ENCODE data around the gene SLC25A47. TPM values are rescaled to one million over a fixed set of nuclear protein-coding genes. Genes with fewer than 3 reads are reported as not detected.
A peak's percentile ranks its signal among the peaks of the same experiment; 100 is the strongest.
"Not testable (repeated sequence)": the region's sequence is repeated elsewhere in the genome, so short reads cannot be mapped to it uniquely, and the experiment has no call there.

The SLC25A47 gene
- total and polyA plus RNA-seq, 3 experiments from 2014 or later = not detected

GRCh38 chr14:100342826-100343225 is 19.7 kb downstream of the SLC25A47 start:
- POLR2A ChIA-PET, CTCF ChIA-PET: not testable (repeated sequence)

GRCh38 chr14:100344657-100345056 is 21.5 kb downstream of the SLC25A47 start:
- CTCF ChIA-PET; H3K9me3 ChIP-seq (ENCODE audit: low read length); H3K36me3 ChIP-seq (ENCODE audit: insufficient read depth, low read length); H3K27me3 Mint-ChIP-seq; POLR2A ChIA-PET; H3K27me3 ChIP-seq (ENCODE audit: insufficient read depth, low read length, poor library complexity, severe bottlenecking); H3K27ac Mint-ChIP-seq; H3K4me3 ChIP-seq (ENCODE audit: low read length); H3K4me1 Mint-ChIP-seq; DNase-seq; H3K27ac ChIP-seq (ENCODE audit: low read depth, low read length); H3K4me3 Mint-ChIP-seq; H3K4me1 ChIP-seq (ENCODE audit: insufficient read depth, low read length); H3K9me3 Mint-ChIP-seq: not testable (repeated sequence)
- peaks cover 3 to 74% (median 13%) of the 10 kb centered on the region in 3 donors for H3K36me3 Mint-ChIP-seq

More at GRCh38 chr14:100342826-100343225, 19.7 kb downstream of the SLC25A47 start:
- H3K4me3 ChIP-seq (ENCODE audit: low read length); H3K4me1 Mint-ChIP-seq; H3K4me3 Mint-ChIP-seq; H3K4me1 ChIP-seq (ENCODE audit: insufficient read depth, low read length); H3K27ac ChIP-seq (ENCODE audit: low read depth, low read length); H3K9me3 Mint-ChIP-seq; H3K27me3 Mint-ChIP-seq; H3K9me3 ChIP-seq (ENCODE audit: low read length); H3K36me3 ChIP-seq (ENCODE audit: insufficient read depth, low read length); H3K27me3 ChIP-seq (ENCODE audit: insufficient read depth, low read length, poor library complexity, severe bottlenecking); DNase-seq: not testable (repeated sequence)
- Mint-ChIP-seq H3K27ac (peak overlapping the region in 2 of 8 donors; percentile 21 to 22), H3K36me3 (peaks cover 3 to 68% (median 18%) of the 10 kb centered on the region in 3 donors)

GRCh38 chr14:100345711-100346110 is 22.6 kb downstream of the SLC25A47 start:
- no peaks in the 10 kb centered on the region for H3K9me3 Mint-ChIP-seq
- no peak for DNase-seq
- H3K27ac ChIP-seq (ENCODE audit: low read depth, low read length) = no peak overlapping the region
- no peak overlapping the region for H3K4me3 Mint-ChIP-seq
- no peaks in the 10 kb centered on the region for H3K27me3 ChIP-seq (ENCODE audit: insufficient read depth, low read length, poor library complexity, severe bottlenecking)
- no peaks in the 10 kb centered on the region for H3K27me3 Mint-ChIP-seq
- H3K4me1 ChIP-seq (ENCODE audit: insufficient read depth, low read length) = no peaks in the 10 kb centered on the region
- no peaks in the 10 kb centered on the region for H3K9me3 ChIP-seq (ENCODE audit: low read length)
- H3K36me3 Mint-ChIP-seq = peaks cover 6 to 70% (median 15%) of the 10 kb centered on the region in 3 donors
- H3K36me3 ChIP-seq (ENCODE audit: insufficient read depth, low read length) = peaks cover 5% of the 10 kb centered on the region
- CTCF ChIA-PET = no interaction called here
- H3K4me1 Mint-ChIP-seq = peaks cover 0 to 4% (median 0%) of the 10 kb centered on the region in 3 donors
- no peak overlapping the region for H3K27ac Mint-ChIP-seq
- no peak overlapping the region for H3K4me3 ChIP-seq (ENCODE audit: low read length)
- POLR2A ChIA-PET = no interaction called here

GRCh38 chr14:100346306-100347091 is 23.4 kb downstream of the SLC25A47 start:
- H3K4me1 Mint-ChIP-seq = no peaks in the 10 kb centered on the region
- H3K27ac Mint-ChIP-seq = peak overlapping the region in 1 of 8 donors; percentile 52
- POLR2A ChIA-PET = no interaction called here
- H3K4me3 Mint-ChIP-seq = no peak overlapping the region
- no peak for DNase-seq
- Histone ChIP-seq H3K9me3 (ENCODE audit: low read length) (no peaks in the 10 kb centered on the region), H3K4me3 (ENCODE audit: low read length) (no peak overlapping the region), H3K27me3 (ENCODE audit: insufficient read depth, low read length, poor library complexity, severe bottlenecking) (no peaks in the 10 kb centered on the region), H3K36me3 (ENCODE audit: insufficient read depth, low read length) (peaks cover 5% of the 10 kb centered on the region), H3K27ac (ENCODE audit: low read depth, low read length) (no peak overlapping the region), H3K4me1 (ENCODE audit: insufficient read depth, low read length) (no peaks in the 10 kb centered on the region)
- H3K36me3 Mint-ChIP-seq = peaks cover 10 to 72% (median 20%) of the 10 kb centered on the region in 3 donors
- CTCF ChIA-PET = no interaction called here
- H3K27me3 Mint-ChIP-seq = no peaks in the 10 kb centered on the region
- H3K9me3 Mint-ChIP-seq = no peaks in the 10 kb centered on the region

- CTCF ChIA-PET = no interaction called here
- POLR2A ChIA-PET = no interaction called here
These were observed 25.2 kb downstream of the SLC25A47 start for GRCh38 chr14:100348253-100348729.

GRCh38 chr14:100348784-100349685 is 25.9 kb downstream of the SLC25A47 start:
- no peaks in the 10 kb centered on the region for H3K27me3 ChIP-seq (ENCODE audit: insufficient read depth, low read length, poor library complexity, severe bottlenecking)
- Mint-ChIP-seq H3K27me3 (no peaks in the 10 kb centered on the region), H3K9me3 (no peaks in the 10 kb centered on the region), H3K4me3 (no peak overlapping the region), H3K27ac (no peak overlapping the region), H3K4me1 (no peaks in the 10 kb centered on the region), H3K36me3 (peaks cover 7 to 69% (median 26%) of the 10 kb centered on the region in 3 donors)
- no peaks in the 10 kb centered on the region for H3K9me3 ChIP-seq (ENCODE audit: low read length)
- peaks cover 12% of the 10 kb centered on the region for H3K36me3 ChIP-seq (ENCODE audit: insufficient read depth, low read length)
- H3K4me3 ChIP-seq (ENCODE audit: low read length) = no peak overlapping the region
- DNase-seq = no peak
- CTCF ChIA-PET = interaction anchor here (1.2 kb wide), 1 partner anchor 11 kb away, joined by 3 read pairs; no protein-coding TSS in a partner anchor
- no peak overlapping the region for H3K27ac ChIP-seq (ENCODE audit: low read depth, low read length)
- POLR2A ChIA-PET = no interaction called here
- no peaks in the 10 kb centered on the region for H3K4me1 ChIP-seq (ENCODE audit: insufficient read depth, low read length)

More at GRCh38 chr14:100348253-100348729, 25.2 kb downstream of the SLC25A47 start:
- H3K36me3 Mint-ChIP-seq = peaks cover 7 to 64% (median 23%) of the 10 kb centered on the region in 3 donors
- H3K27me3 Mint-ChIP-seq = no peaks in the 10 kb centered on the region
- Histone ChIP-seq H3K4me3 (ENCODE audit: low read length) (no peak overlapping the region), H3K27ac (ENCODE audit: low read depth, low read length) (no peak overlapping the region), H3K4me1 (ENCODE audit: insufficient read depth, low read length) (no peaks in the 10 kb centered on the region), H3K9me3 (ENCODE audit: low read length) (no peaks in the 10 kb centered on the region), H3K27me3 (ENCODE audit: insufficient read depth, low read length, poor library complexity, severe bottlenecking) (no peaks in the 10 kb centered on the region), H3K36me3 (ENCODE audit: insufficient read depth, low read length) (peaks cover 5% of the 10 kb centered on the region)
- DNase-seq = no peak
- H3K9me3 Mint-ChIP-seq = no peaks in the 10 kb centered on the region
- H3K4me1 Mint-ChIP-seq = no peaks in the 10 kb centered on the region
- peak overlapping the region in 1 of 8 donors; percentile 54 for H3K27ac Mint-ChIP-seq
- no peak overlapping the region for H3K4me3 Mint-ChIP-seq

- peaks cover 17% of the 10 kb centered on the region for H3K36me3 ChIP-seq (ENCODE audit: insufficient read depth, low read length)
- peak overlapping the region in 2 of 8 donors; percentile 46 to 87 for H3K27ac Mint-ChIP-seq
- no peaks in the 10 kb centered on the region for H3K4me1 Mint-ChIP-seq
These were observed 27.3 kb downstream of the SLC25A47 start for GRCh38 chr14:100350276-100350926.

More at GRCh38 chr14:100350276-100350926, 27.3 kb downstream of the SLC25A47 start:
- Histone ChIP-seq H3K4me1 (ENCODE audit: insufficient read depth, low read length) (no peaks in the 10 kb centered on the region), H3K4me3 (ENCODE audit: low read length) (no peak overlapping the region), H3K27me3 (ENCODE audit: insufficient read depth, low read length, poor library complexity, severe bottlenecking) (no peaks in the 10 kb centered on the region), H3K27ac (ENCODE audit: low read depth, low read length) (no peak overlapping the region), H3K9me3 (ENCODE audit: low read length) (no peaks in the 10 kb centered on the region)
- no peak for DNase-seq
- no peaks in the 10 kb centered on the region for H3K27me3 Mint-ChIP-seq
- CTCF ChIA-PET = interaction anchor here (1.2 kb wide), 1 partner anchor 13 kb away, joined by 3 read pairs; no protein-coding TSS in a partner anchor
- POLR2A ChIA-PET = interaction anchor here (0.6 kb wide), 1 partner anchor 12 kb away, joined by 3 read pairs; no protein-coding TSS in a partner anchor
- no peak overlapping the region for H3K4me3 Mint-ChIP-seq
- H3K36me3 Mint-ChIP-seq = peaks cover 11 to 81% (median 33%) of the 10 kb centered on the region in 3 donors
- no peaks in the 10 kb centered on the region for H3K9me3 Mint-ChIP-seq

Measured in CD8-positive, alpha-beta memory T cell (primary cell).